ENCODE data around the gene LTN1. TPM values are rescaled to one million over a fixed set of nuclear protein-coding genes. Genes with fewer than 3 reads are reported as not detected.

The LTN1 gene
- total RNA-seq, 2 experiments from 2014 or later: 24.7 to 27.1 TPM

DNA sequence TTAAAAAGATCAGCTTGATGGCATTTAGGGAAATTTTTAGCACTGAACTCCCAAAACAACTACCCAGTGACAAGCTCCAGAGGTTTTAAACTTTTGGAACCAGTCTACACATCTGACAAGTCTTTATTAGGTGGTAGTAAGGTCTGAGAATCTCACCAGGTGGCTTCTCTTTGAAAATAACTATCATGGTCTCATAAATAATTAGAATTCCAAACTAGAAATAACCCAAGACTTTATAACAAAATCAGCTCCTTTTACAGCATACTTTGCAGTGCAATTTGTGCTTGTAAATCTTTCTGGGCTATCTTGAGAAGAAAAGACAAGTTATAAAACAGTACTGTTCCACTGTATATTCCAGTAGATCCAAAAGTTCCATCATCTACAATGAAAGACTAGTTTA lies 108.7 kb downstream of the LTN1 start:
- ATAC-seq (no peak), DNase-seq (no peak)
- peaks cover under 1% of the 10 kb centered on the region for H3K27me3 Mint-ChIP-seq
- peak overlapping the region; percentile 93 for H3K27ac Mint-ChIP-seq
- no peaks in the 10 kb centered on the region for H3K9me3 Mint-ChIP-seq (ENCODE audit: low read depth)
- CTCF ChIA-PET: interaction anchor here (0.8 to 1.9 kb wide), 4 partner anchors 29 to 204 kb away, joined by 3 to 6 read pairs (median 3); no protein-coding TSS in a partner anchor
- H3K36me3 Mint-ChIP-seq: peaks cover 11% of the 10 kb centered on the region
- H3K4me1 Mint-ChIP-seq: peaks cover 13% of the 10 kb centered on the region
- peak overlapping the region; percentile 78 for H3K4me3 Mint-ChIP-seq

DNA sequence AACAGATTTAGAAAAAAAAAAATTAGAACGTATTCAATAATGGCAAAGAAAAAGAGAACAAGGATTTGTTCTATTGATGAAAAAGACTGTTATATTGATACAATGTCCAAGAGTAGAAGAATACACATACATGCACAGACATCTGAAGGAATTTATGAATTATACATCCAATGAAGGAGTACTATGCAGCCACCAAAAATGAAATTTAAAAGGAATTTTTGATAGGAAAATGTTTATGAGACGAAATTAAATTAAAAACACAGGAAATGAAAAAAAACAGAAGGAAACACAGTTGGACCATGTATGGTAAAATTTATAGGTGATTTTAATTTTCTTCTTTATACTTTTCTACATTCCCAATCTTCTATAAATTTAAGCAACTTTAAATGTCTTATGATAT lies 110.3 kb downstream of the LTN1 start:
- H3K36me3 Mint-ChIP-seq: peaks cover 11% of the 10 kb centered on the region
- ATAC-seq: no peak
- H3K27ac Mint-ChIP-seq: no peak overlapping the region
- H3K4me1 Mint-ChIP-seq: peaks cover 13% of the 10 kb centered on the region
- CTCF ChIA-PET: no interaction called here
- no peak overlapping the region for H3K4me3 Mint-ChIP-seq
- DNase-seq: no peak
- H3K27me3 Mint-ChIP-seq: no peaks in the 10 kb centered on the region
- H3K9me3 Mint-ChIP-seq (ENCODE audit: low read depth): no peaks in the 10 kb centered on the region

Other genes with a start within 250 kb of the LTN1 start
- 10 to 100 TPM in 1 of 2 experiments, 1 to 10 TPM in 1; 6.9 to 12.2 TPM for gene RWDD2B, start 26.5 kb upstream of the LTN1 start, total RNA-seq
- gene USP16, start 31.8 kb upstream of the LTN1 start, total RNA-seq: 10 to 100 TPM; 26.7 to 35.5 TPM
- 100 to 1,000 TPM; 235 to 301 TPM for gene CCT8, start 80.8 kb upstream of the LTN1 start, total RNA-seq
- gene MAP3K7CL, start 137.8 kb upstream of the LTN1 start, total RNA-seq: 1 to 10 TPM; 9.3 to 9.5 TPM

Data from activated CD8-positive, alpha-beta memory T cell treated with anti-CD3 and anti-CD28 coated beads, Interleukin-2, amount 10 ng/mL, durations not matched to agents 7 days and 5 days (primary cell).